Kidney (tissue), 14 donors: ENCODE results near the gene HJURP. TPM values are rescaled to one million over a fixed set of nuclear protein-coding genes. Genes with fewer than 3 reads are reported as not detected.
A peak's percentile ranks its signal among the peaks of the same experiment; 100 is the strongest.

Source experiments
- DNase-seq, 5 donors: peaks; one replicate each; pipeline ENCODE4 v3.0.0-alpha.2; 2013 to 2020
- FAIRE-seq: peaks from 2 replicates; lab custom pipeline; 2012; peaks lifted over from hg19 to GRCh38; lab: Jason Lieb, UNC
- H3K27ac ChIP-seq, 2 donors: one replicate each; pipeline ENCODE4 v1.7.0; 2013; ENCODE audit warnings: low read depth in 2 of 2, low read length in 2 of 2, inconsistent platforms in 1 of 2
- H3K27me3 ChIP-seq: one replicate; pipeline ENCODE4 v1.7.1; 2013; ENCODE audit warnings: low read length, inconsistent platforms; ENCODE audit not compliant: control insufficient read depth, insufficient read depth
- H3K36me3 ChIP-seq, 3 donors: one replicate each; pipeline versions ENCODE4 v1.7.0 to v1.7.1; 2013; ENCODE audit warnings: low read length in 3 of 3, control low read depth in 1 of 3, inconsistent platforms in 1 of 3; ENCODE audit not compliant: insufficient read depth in 3 of 3, control insufficient read depth in 2 of 3
- H3K4me1 ChIP-seq, 3 donors: one replicate each; pipeline versions ENCODE4 v1.7.0 to v1.7.1; 2013; ENCODE audit warnings: low read length in 3 of 3, inconsistent platforms in 1 of 3, low read depth in 1 of 3; ENCODE audit not compliant: control insufficient read depth in 2 of 3, insufficient read depth in 2 of 3
- H3K4me3 ChIP-seq, 3 donors: one replicate each; pipeline versions ENCODE4 v1.7.0 to v1.8.1; 2013; ENCODE audit warnings: low read length in 3 of 3, control low read depth in 1 of 3, inconsistent platforms in 1 of 3
- H3K9ac ChIP-seq, 3 donors: one replicate each; pipeline versions ENCODE4 v1.7.0 to v1.7.1; 2013; ENCODE audit warnings: low read length in 3 of 3, control low read depth in 1 of 3, inconsistent platforms in 1 of 3
- H3K9me3 ChIP-seq, 3 donors: one replicate each; pipeline versions ENCODE4 v1.7.0 to v1.7.1; 2013; ENCODE audit warnings: low read length in 3 of 3, control low read depth in 1 of 3, inconsistent platforms in 1 of 3; ENCODE audit not compliant: control insufficient read depth in 2 of 3, insufficient read depth in 1 of 3
- CTCF ChIP-seq: IDR thresholded peaks from 3 replicates; pipeline ENCODE4 v1.5.1; 2012; ENCODE audit warnings: mild to moderate bottlenecking, moderate library complexity, borderline replicate concordance; ENCODE audit not compliant: insufficient read depth; ENCODE audit errors: extremely low read depth
- intact Hi-C: fragments of 100-400 bp; cut with DNase I; formaldehyde crosslinking; loops from one replicate; pipeline ENCODE4 v1.11.1; 2022
- polyA plus RNA-seq: library from polyadenylated mRNA; stranded (reverse); fragments of 350-450 nt; fragmentation: Illumina TruSeq; extraction: RNeasy Lipid Tissue Mini Kit (QIAGEN cat#74804); gene quantifications from one replicate; pipeline ENCODE4 v1.2.3, GENCODE V29; 2014; ENCODE audit warnings: low read depth, low replicate concordance; ENCODE audit not compliant: insufficient read depth
- total RNA-seq: library from RNA; stranded (reverse); fragmentation: NEBNext Ultra II Directional; extraction: Animal tissue kit (Norgen Biotek cat#: 25700); gene quantifications from one replicate; pipeline ENCODE4 v1.2.1, GENCODE V29; 2021
- donor health status: control.
- donor health status: control.
- donor health status: control.
- donor health status: control.
- donor health status: control.
- donor health status: DM: yes; HTN: yes; CAD: no.
- donor health status: Normal renal cell carcinoma (clear cell type).

HJURP gene
- total and polyA plus RNA-seq, 2 donors from 2014 or later, result 0.94 TPM; not detected in 1

GRCh38 chr2:233799087-233799665 lies 55.2 kb downstream of the HJURP start:
- DNase-seq, result peak in 1 of 5 donors; percentile 24
- intact Hi-C loops, result no loop called here

GRCh38 chr2:233798335-233799086 lies 55.8 kb downstream of the HJURP start:
- no peaks in the 10 kb centered on the region for H3K27me3 ChIP-seq
- no peak overlapping the region for H3K9ac ChIP-seq
- intact Hi-C loops, result no loop called here
- H3K4me3 ChIP-seq, result no peak overlapping the region
- no peaks in the 10 kb centered on the region for H3K36me3 ChIP-seq
- TF ChIP-seq CTCF, result no peak
- no peaks in the 10 kb centered on the region for H3K9me3 ChIP-seq
- no peaks in the 10 kb centered on the region for H3K4me1 ChIP-seq
- DNase-seq (peak in 1 of 5 donors; percentile 46), FAIRE-seq (no peak)
- no peak overlapping the region for H3K27ac ChIP-seq

More at GRCh38 chr2:233799087-233799665, 55.2 kb downstream of the HJURP start:
- H3K27ac ChIP-seq, result no peak overlapping the region
- H3K4me1 ChIP-seq, result no peaks in the 10 kb centered on the region
- no peaks in the 10 kb centered on the region for H3K36me3 ChIP-seq
- no peak overlapping the region for H3K4me3 ChIP-seq
- FAIRE-seq, result no peak
- TF ChIP-seq CTCF, result no peak
- no peaks in the 10 kb centered on the region for H3K27me3 ChIP-seq
- H3K9me3 ChIP-seq, result no peaks in the 10 kb centered on the region
- H3K9ac ChIP-seq, result no peak overlapping the region

DNA sequence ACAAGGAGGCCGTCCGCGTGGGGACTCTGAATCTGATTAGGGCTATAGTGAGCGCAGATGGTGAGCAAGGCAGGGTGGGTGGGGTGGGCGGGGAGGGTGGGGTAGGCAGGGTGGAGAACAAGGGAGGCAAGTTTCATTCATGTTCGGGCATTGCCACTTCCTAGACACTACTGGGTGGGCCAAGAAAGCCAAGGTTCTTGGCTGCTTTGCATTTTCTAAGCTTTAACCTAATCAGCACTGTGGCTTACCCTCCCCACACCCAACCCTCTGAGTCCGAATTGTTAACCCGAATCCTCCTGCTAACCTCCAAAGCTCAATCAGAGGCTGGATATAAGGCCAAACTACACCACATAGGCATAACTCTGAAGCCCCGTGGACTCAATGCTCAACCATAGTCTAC lies 58.1 kb downstream of the HJURP start:
- no peaks in the 10 kb centered on the region for H3K36me3 ChIP-seq
- intact Hi-C loops, result no loop called here
- H3K4me1 ChIP-seq, result no peaks in the 10 kb centered on the region
- no peak for FAIRE-seq
- H3K27me3 ChIP-seq, result no peaks in the 10 kb centered on the region
- no peak for TF ChIP-seq CTCF
- no peaks in the 10 kb centered on the region for H3K9me3 ChIP-seq
- DNase-seq, result no peak
- no peak overlapping the region for H3K27ac ChIP-seq
- H3K9ac ChIP-seq, result no peak overlapping the region
- H3K4me3 ChIP-seq, result no peak overlapping the region
